Measurements from ENCODE around the gene TMEM91.
"Not testable (repeated sequence)": the region's sequence is repeated elsewhere in the genome, so short reads cannot be mapped to it uniquely, and the experiment has no call there.

Gene TMEM91

DNA sequence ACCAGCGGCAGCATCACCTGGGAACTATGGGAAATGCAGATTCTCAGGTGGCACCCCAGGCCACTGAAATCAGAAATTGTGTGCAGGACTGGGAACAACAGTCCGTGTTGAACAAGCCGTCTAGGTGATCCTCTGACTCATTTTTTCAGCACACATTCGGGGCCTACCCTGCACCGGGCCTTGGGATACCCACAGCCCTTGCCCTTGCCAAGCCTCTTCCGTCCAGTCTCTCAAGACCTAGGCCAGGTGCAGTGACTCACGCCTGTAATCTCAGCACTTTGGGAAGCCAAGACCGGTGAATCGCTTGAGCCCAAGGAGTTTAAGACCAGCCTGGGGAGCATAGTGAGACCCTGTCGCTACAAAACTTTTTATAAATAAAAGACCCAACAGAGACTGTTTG lies 40.9 kb upstream of the TMEM91 start:
- H3K9me3 ChIP-seq (ENCODE audit: control insufficient read depth, insufficient read depth, low read length): no peaks in the 10 kb centered on the region
- peaks cover 4% of the 10 kb centered on the region; the same call in 1 of the 2 replicates for H3K4me1 ChIP-seq (ENCODE audit: control insufficient read depth, insufficient read depth, low read length)
- no peaks in the 10 kb centered on the region for H3K27me3 ChIP-seq (ENCODE audit: control insufficient read depth, insufficient read depth, low read length)
- H3K27ac ChIP-seq (ENCODE audit: low read depth, low read length): no peak overlapping the region
- no peaks in the 10 kb centered on the region for H3K36me3 ChIP-seq (ENCODE audit: control insufficient read depth, insufficient read depth, low read length)
- H3K9ac ChIP-seq (ENCODE audit: low read depth, low read length): no peak overlapping the region
- no peak overlapping the region for H3K4me3 ChIP-seq (ENCODE audit: low read depth, low read length)

DNA sequence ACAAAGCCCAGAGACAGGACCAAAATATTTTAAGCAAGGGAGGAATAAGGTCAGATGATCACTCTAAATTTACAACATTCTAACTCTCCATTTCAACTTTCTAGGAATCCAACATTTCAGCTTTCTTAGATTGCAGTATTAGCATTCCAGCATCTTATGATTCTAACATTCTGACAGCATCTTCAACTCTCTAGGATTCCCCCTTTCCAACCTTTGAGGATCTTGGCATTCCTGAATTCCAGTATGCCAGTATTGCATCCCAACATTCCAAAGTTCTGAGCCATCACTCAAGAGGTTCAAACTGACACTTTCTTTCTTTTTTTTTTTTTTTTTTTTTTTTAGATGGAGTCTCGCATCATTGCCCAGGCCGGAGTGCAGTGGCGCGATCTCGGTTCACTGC lies 36.4 kb upstream of the TMEM91 start:
- Histone ChIP-seq H3K27me3 (ENCODE audit: control insufficient read depth, insufficient read depth, low read length) (no peaks in the 10 kb centered on the region), H3K9me3 (ENCODE audit: control insufficient read depth, insufficient read depth, low read length) (no peaks in the 10 kb centered on the region), H3K4me1 (ENCODE audit: control insufficient read depth, insufficient read depth, low read length) (no peaks in the 10 kb centered on the region), H3K27ac (ENCODE audit: low read depth, low read length) (no peak overlapping the region), H3K36me3 (ENCODE audit: control insufficient read depth, insufficient read depth, low read length) (no peaks in the 10 kb centered on the region), H3K9ac (ENCODE audit: low read depth, low read length) (no peak overlapping the region), H3K4me3 (ENCODE audit: low read depth, low read length) (no peak overlapping the region)

- H3K9ac ChIP-seq (ENCODE audit: low read depth, low read length): no peak overlapping the region
- H3K27ac ChIP-seq (ENCODE audit: low read depth, low read length): no peak overlapping the region
- H3K36me3 ChIP-seq (ENCODE audit: control insufficient read depth, insufficient read depth, low read length): no peaks in the 10 kb centered on the region
- H3K4me3 ChIP-seq (ENCODE audit: low read depth, low read length): no peak overlapping the region
- H3K9me3 ChIP-seq (ENCODE audit: control insufficient read depth, insufficient read depth, low read length): no peaks in the 10 kb centered on the region
- no peaks in the 10 kb centered on the region for H3K4me1 ChIP-seq (ENCODE audit: control insufficient read depth, insufficient read depth, low read length)
- no peaks in the 10 kb centered on the region for H3K27me3 ChIP-seq (ENCODE audit: control insufficient read depth, insufficient read depth, low read length)
Measured at GRCh38 chr19:41341669-41342490, 34.5 kb upstream of the TMEM91 start.

- Histone ChIP-seq H3K4me3 (ENCODE audit: low read depth, low read length) (no peak overlapping the region), H3K27me3 (ENCODE audit: control insufficient read depth, insufficient read depth, low read length) (no peaks in the 10 kb centered on the region), H3K9ac (ENCODE audit: low read depth, low read length) (no peak overlapping the region), H3K36me3 (ENCODE audit: control insufficient read depth, insufficient read depth, low read length) (no peaks in the 10 kb centered on the region), H3K4me1 (ENCODE audit: control insufficient read depth, insufficient read depth, low read length) (no peaks in the 10 kb centered on the region), H3K27ac (ENCODE audit: low read depth, low read length) (no peak overlapping the region), H3K9me3 (ENCODE audit: control insufficient read depth, insufficient read depth, low read length) (no peaks in the 10 kb centered on the region)
Measured at GRCh38 chr19:41344162-41344561, 32.2 kb upstream of the TMEM91 start.

DNA sequence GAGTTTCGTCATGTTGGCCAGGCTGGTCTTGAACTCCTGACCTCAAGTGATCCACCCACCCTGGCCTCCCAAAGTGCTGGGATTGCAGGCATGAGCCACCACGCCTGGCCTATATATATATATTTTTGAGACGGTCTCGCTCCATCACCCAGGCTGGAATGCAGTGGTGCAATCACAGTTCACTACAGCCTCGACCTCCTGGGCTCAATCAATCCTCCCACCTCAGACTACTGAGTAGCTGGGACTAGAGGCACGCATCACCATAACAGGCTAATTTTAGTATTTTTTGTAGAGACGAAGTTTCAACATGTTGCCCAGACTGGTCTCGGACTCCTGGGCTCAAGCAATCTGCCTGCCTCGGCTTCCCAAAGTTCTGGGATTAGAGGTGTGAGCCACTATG lies 29.4 kb upstream of the TMEM91 start:
- not testable (repeated sequence) for H3K4me1 ChIP-seq (ENCODE audit: control insufficient read depth, insufficient read depth, low read length); H3K36me3 ChIP-seq (ENCODE audit: control insufficient read depth, insufficient read depth, low read length); H3K9me3 ChIP-seq (ENCODE audit: control insufficient read depth, insufficient read depth, low read length); H3K27ac ChIP-seq (ENCODE audit: low read depth, low read length); H3K9ac ChIP-seq (ENCODE audit: low read depth, low read length); H3K4me3 ChIP-seq (ENCODE audit: low read depth, low read length)
- peaks cover 23% of the 10 kb centered on the region for H3K27me3 ChIP-seq (ENCODE audit: control insufficient read depth, insufficient read depth, low read length)

GRCh38 chr19:41350735-41351338 lies 25.5 kb upstream of the TMEM91 start:
- H3K4me3 ChIP-seq (ENCODE audit: low read depth, low read length): peak overlapping the region; percentile 74
- H3K4me1 ChIP-seq (ENCODE audit: control insufficient read depth, insufficient read depth, low read length): no peaks in the 10 kb centered on the region
- no peaks in the 10 kb centered on the region for H3K36me3 ChIP-seq (ENCODE audit: control insufficient read depth, insufficient read depth, low read length)
- H3K27me3 ChIP-seq (ENCODE audit: control insufficient read depth, insufficient read depth, low read length): peaks cover 38% of the 10 kb centered on the region
- no peak overlapping the region for H3K27ac ChIP-seq (ENCODE audit: low read depth, low read length)
- H3K9ac ChIP-seq (ENCODE audit: low read depth, low read length): no peak overlapping the region
- H3K9me3 ChIP-seq (ENCODE audit: control insufficient read depth, insufficient read depth, low read length): no peaks in the 10 kb centered on the region

GRCh38 chr19:41351339-41352245 lies 24.7 kb upstream of the TMEM91 start:
- Histone ChIP-seq H3K27ac (ENCODE audit: low read depth, low read length) (no peak overlapping the region), H3K27me3 (ENCODE audit: control insufficient read depth, insufficient read depth, low read length) (peaks cover 38% of the 10 kb centered on the region), H3K4me3 (ENCODE audit: low read depth, low read length) (peak overlapping the region; percentile 74), H3K4me1 (ENCODE audit: control insufficient read depth, insufficient read depth, low read length) (no peaks in the 10 kb centered on the region), H3K9me3 (ENCODE audit: control insufficient read depth, insufficient read depth, low read length) (no peaks in the 10 kb centered on the region), H3K36me3 (ENCODE audit: control insufficient read depth, insufficient read depth, low read length) (no peaks in the 10 kb centered on the region), H3K9ac (ENCODE audit: low read depth, low read length) (no peak overlapping the region)

GRCh38 chr19:41352279-41352608 lies 24.1 kb upstream of the TMEM91 start:
- Histone ChIP-seq H3K4me1 (ENCODE audit: control insufficient read depth, insufficient read depth, low read length) (no peaks in the 10 kb centered on the region), H3K36me3 (ENCODE audit: control insufficient read depth, insufficient read depth, low read length) (no peaks in the 10 kb centered on the region), H3K4me3 (ENCODE audit: low read depth, low read length) (peak overlapping the region; percentile 74), H3K27me3 (ENCODE audit: control insufficient read depth, insufficient read depth, low read length) (peaks cover 38% of the 10 kb centered on the region), H3K27ac (ENCODE audit: low read depth, low read length) (no peak overlapping the region), H3K9me3 (ENCODE audit: control insufficient read depth, insufficient read depth, low read length) (no peaks in the 10 kb centered on the region), H3K9ac (ENCODE audit: low read depth, low read length) (no peak overlapping the region)

DNA sequence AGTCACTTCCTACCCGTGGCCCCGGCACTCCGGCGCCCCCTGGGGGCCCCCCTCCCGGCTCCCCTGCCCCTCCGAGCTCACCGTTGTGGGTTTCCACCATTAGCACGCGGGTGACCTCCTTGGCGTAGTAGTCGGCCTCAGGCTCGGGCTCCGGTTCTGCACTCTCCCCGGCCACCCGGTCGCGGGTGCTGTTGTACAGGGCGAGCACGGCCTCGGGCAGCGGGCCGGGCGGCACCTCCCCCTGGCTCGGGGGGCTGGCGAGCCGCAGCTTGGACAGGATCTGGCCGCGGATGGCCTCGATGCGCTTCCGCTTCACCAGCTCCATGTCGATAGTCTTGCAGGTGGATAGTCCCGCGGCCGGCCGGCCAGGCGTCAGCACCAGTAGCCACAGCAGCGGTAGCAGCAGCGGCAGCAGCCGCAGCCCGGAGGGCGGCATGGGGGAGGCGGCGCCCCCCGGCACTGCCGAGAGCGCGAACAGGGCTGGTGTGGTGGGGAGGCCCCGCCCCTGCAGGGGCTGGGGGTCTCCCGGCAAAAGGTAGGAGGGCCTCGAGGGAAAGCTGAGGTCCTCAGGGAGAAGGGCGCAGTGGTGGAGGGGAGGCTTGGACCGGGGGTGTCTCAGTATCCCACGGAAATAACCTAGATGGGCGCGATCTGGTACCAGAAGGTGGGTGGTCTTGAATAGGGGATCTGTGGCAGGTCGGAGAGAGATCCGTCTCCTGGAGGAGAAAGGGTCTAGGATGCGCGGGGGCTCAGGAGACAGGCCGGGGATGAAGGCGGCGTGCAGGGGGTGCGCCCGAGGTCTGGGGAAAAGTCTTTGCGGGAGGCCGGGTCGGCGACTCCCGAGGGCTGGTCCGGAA lies 23.5 kb upstream of the TMEM91 start:
- Histone ChIP-seq H3K27ac (ENCODE audit: low read depth, low read length) (no peak overlapping the region), H3K36me3 (ENCODE audit: control insufficient read depth, insufficient read depth, low read length) (no peaks in the 10 kb centered on the region), H3K27me3 (ENCODE audit: control insufficient read depth, insufficient read depth, low read length) (peaks cover 38% of the 10 kb centered on the region), H3K9me3 (ENCODE audit: control insufficient read depth, insufficient read depth, low read length) (no peaks in the 10 kb centered on the region), H3K4me1 (ENCODE audit: control insufficient read depth, insufficient read depth, low read length) (no peaks in the 10 kb centered on the region), H3K9ac (ENCODE audit: low read depth, low read length) (no peak overlapping the region), H3K4me3 (ENCODE audit: low read depth, low read length) (peak overlapping the region; percentile 74)

GRCh38 chr19:41353466-41354342 lies 22.6 kb upstream of the TMEM91 start, which contains the start of gene TGFB1:
Gene TGFB1, minus strand, starts transcription at chr19:41353922. Its CDS starts 878 bp downstream, at chr19:41353044.
- Histone ChIP-seq H3K9me3 (ENCODE audit: control insufficient read depth, insufficient read depth, low read length) (no peaks in the 10 kb centered on the region), H3K27me3 (ENCODE audit: control insufficient read depth, insufficient read depth, low read length) (peaks cover 38% of the 10 kb centered on the region), H3K36me3 (ENCODE audit: control insufficient read depth, insufficient read depth, low read length) (no peaks in the 10 kb centered on the region), H3K9ac (ENCODE audit: low read depth, low read length) (no peak within 1 kb of the TSS), H3K27ac (ENCODE audit: low read depth, low read length) (peak within 1 kb of the TSS; percentile 20), H3K4me1 (ENCODE audit: control insufficient read depth, insufficient read depth, low read length) (no peaks in the 10 kb centered on the region), H3K4me3 (ENCODE audit: low read depth, low read length) (peak within 1 kb of the TSS; percentile 74)
